Panc1 (cell line): ENCODE results near the gene SLX4IP.

Experiments
- CTCF ChIP-seq: fragments of 450-650 bp; IDR thresholded peaks from 2 replicates; pipeline ENCODE4 v1.5.1; 2017; ENCODE audit warnings: mild to moderate bottlenecking
- POLR2AphosphoS5 ChIP-seq: IDR thresholded peaks from 2 replicates; pipeline ENCODE4 v1.6.1; 2012; ENCODE audit warnings: mild to moderate bottlenecking, low read depth, low read length, moderate library complexity
- REST ChIP-seq, 2 experiments: IDR thresholded peaks; 2 replicates each; pipeline ENCODE4 v1.6.1; 2011 to 2012; ENCODE audit warnings: low read depth in 2 of 2, control low read depth in 1 of 2, low read length in 1 of 2, mild to moderate bottlenecking in 1 of 2, moderate library complexity in 1 of 2; ENCODE audit not compliant: insufficient read depth in 1 of 2
- TCF7L2 ChIP-seq: IDR thresholded peaks from 2 replicates; pipeline ENCODE4 v1.6.1; 2011; ENCODE audit warnings: mild to moderate bottlenecking, low read depth, low read length, inconsistent platforms

GRCh38 chr20:10603378-10603777 is 168.3 kb downstream of the SLX4IP start:
- TF ChIP-seq CTCF: no peak
- no peak for TF ChIP-seq REST (IDR thresholded peaks at IDR 0.05; ENCODE audit: insufficient read depth in 1 of 2, low read depth in 2 of 2, low read length in 1 of 2)
- TF ChIP-seq POLR2AphosphoS5: no peak
- TF ChIP-seq TCF7L2: no peak
